ENCODE measurements around the gene CHST14.

CHST14 gene

DNA sequence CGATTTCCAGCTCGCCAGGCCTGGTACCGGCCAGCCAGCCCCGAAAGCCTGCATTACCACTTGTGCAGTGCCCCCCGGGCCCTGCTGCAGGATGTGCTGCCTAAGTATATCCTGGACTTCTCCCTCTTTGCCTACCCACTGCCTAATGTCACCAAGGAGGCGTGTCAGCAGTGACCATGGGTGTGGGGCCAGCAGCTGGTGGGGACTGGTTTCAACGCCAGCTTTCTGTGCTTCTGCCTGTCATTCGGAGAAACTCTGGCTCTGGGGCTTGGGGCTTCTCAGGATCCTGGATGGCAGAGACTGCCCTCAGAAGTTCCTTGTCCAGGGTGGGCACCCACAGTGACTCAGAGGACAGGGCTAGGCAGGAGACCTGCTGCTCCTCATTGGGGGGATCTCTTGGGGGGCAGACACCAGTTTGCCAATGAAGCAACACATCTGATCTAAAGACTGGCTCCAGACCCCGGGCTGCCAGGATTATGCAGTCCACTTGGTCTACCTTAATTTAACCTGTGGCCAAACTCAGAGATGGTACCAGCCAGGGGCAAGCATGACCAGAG, 1.5 kb downstream of the CHST14 start:
- DNase-seq (ENCODE audit: low read depth) = no peak
- TF ChIP-seq, protein P1, sequence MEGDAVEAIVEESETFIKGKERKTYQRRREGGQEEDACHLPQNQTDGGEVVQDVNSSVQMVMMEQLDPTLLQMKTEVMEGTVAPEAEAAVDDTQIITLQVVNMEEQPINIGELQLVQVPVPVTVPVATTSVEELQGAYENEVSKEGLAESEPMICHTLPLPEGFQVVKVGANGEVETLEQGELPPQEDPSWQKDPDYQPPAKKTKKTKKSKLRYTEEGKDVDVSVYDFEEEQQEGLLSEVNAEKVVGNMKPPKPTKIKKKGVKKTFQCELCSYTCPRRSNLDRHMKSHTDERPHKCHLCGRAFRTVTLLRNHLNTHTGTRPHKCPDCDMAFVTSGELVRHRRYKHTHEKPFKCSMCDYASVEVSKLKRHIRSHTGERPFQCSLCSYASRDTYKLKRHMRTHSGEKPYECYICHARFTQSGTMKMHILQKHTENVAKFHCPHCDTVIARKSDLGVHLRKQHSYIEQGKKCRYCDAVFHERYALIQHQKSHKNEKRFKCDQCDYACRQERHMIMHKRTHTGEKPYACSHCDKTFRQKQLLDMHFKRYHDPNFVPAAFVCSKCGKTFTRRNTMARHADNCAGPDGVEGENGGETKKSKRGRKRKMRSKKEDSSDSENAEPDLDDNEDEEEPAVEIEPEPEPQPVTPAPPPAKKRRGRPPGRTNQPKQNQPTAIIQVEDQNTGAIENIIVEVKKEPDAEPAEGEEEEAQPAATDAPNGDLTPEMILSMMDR (IDR thresholded peaks at IDR 0.05; ENCODE audit: low read depth, low read length, missing control alignments) = no peak
- peak overlapping the region; percentile 67 for H3K4me3 ChIP-seq (ENCODE audit: low read depth, low read length)
- in situ Hi-C loops (cut with HindIII; ENCODE audit: low sequenced_read_pairs) = no loop called here

DNA sequence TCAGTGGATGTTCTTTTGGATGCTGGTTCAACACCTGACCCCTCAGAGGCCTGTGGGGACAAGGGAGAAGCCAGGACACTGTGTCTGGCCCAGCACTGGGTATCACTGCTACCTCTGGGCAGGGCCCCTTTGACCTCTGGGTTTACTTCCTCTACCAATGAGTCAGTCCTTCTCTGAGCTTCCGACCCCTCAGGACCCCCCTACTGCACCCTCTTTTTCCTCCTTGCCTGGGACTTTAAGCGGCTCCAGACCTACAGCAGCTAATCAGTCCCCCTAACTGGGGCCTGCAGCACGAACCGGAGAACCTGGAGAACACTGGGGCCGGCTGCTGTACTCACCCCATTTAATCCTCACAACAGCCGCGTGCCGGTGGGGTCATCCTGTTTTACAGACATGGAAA, 3.8 kb downstream of the CHST14 start:
- no peak overlapping the region for H3K4me3 ChIP-seq (ENCODE audit: low read depth, low read length)
- DNase-seq (ENCODE audit: low read depth) = no peak
- TF ChIP-seq, protein P1 (IDR thresholded peaks at IDR 0.05; ENCODE audit: low read depth, low read length, missing control alignments) = no peak
- in situ Hi-C loops (cut with HindIII; ENCODE audit: low sequenced_read_pairs) = no loop called here

DNA sequence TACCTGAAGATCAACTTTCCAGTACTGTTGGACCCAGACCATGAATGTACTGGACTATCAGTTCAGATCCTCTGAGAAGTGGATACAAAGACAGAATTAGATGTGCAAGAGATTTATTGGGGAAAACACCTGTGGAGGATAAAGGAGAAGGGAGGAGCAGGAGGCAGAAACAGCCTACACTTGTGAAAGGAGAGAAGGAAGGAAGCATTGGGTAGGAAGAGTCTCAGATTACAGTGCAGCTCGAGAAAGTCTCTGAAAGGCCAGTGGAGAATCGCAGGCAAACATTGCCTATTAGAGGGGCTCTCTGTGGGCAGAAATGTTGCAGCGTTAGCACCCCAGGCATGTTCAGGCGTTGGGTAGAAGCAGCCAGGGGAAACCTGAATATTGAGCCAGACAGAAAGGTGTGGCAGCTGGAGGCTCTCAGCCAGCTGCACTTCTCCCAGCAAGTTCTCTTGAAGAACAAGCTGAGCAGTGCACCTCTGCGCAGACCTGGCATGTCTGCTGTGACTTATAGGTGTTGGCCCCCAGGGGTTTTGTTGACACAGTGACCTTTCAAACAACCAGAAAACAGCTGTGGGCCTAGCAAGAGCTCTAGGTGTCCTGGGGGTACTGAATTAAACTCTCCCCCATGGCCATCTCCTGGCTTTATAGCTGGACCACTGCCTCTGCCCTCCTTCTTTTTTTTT, 7.0 kb downstream of the CHST14 start:
- DNase-seq (ENCODE audit: low read depth) = no peak
- in situ Hi-C loops (cut with HindIII; ENCODE audit: low sequenced_read_pairs) = no loop called here
- H3K4me3 ChIP-seq (ENCODE audit: low read depth, low read length) = no peak overlapping the region
- TF ChIP-seq, protein P1 (IDR thresholded peaks at IDR 0.05; ENCODE audit: low read depth, low read length, missing control alignments) = no peak

DNA sequence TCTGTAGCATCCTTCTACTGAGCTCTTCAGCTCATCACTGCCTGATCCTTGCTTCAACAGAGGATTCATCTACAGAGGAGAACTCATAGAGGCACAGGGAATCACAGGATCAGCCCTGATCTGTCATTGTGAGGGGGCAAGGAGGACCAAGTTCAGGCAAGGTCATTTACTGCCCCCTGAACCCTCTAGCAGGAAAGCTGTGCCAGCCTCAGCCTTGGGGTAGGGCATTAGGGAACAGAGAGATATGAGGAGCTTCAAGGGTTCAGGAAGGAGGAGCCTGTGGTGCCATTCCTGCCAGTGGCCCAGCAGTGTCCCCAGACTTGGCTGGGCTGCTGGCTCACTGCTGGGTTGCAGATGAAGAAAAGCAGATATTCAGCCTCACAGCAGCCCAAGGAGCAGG, 8.2 kb downstream of the CHST14 start:
- no peak overlapping the region for H3K4me3 ChIP-seq (ENCODE audit: low read depth, low read length)
- TF ChIP-seq, protein P1 (IDR thresholded peaks at IDR 0.05; ENCODE audit: low read depth, low read length, missing control alignments) = no peak
- in situ Hi-C loops (cut with HindIII; ENCODE audit: low sequenced_read_pairs) = no loop called here
- no peak for DNase-seq (ENCODE audit: low read depth)

DNA sequence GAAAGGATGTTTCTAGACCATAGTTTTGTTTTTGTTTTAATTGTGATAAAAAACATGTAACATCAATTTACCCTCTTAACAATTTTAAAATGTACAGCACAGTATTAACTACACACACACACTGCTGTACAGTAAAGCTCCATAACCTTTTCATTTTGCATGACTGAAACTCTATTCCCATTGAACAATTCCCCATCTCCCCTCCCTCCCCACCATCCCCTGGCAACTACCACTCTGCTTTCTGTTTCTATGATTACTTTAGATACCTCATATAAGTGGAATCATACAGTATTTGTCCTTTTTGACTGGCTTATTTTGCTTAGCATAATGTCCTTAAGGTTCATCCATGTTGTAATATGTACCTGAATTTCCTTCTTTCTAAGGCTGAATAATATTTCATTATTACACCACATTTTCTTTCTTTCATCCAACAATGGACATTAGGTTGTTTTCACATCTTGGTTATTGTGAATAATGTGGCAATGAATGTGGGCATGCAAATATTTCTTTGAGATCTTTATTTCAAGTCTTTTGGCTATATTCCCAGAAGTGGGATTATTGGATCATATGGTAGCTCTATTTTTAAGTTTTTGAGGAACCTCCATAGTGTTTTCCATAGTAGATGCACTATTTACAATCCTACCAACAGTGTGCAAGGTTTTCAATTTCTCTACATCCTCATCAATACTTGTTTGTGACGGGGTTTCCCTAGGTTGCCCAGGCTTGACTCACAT, 10.7 kb downstream of the CHST14 start:
- TF ChIP-seq, protein P1 (IDR thresholded peaks at IDR 0.05; ENCODE audit: low read depth, low read length, missing control alignments) = no peak
- no peak for DNase-seq (ENCODE audit: low read depth)

DNA sequence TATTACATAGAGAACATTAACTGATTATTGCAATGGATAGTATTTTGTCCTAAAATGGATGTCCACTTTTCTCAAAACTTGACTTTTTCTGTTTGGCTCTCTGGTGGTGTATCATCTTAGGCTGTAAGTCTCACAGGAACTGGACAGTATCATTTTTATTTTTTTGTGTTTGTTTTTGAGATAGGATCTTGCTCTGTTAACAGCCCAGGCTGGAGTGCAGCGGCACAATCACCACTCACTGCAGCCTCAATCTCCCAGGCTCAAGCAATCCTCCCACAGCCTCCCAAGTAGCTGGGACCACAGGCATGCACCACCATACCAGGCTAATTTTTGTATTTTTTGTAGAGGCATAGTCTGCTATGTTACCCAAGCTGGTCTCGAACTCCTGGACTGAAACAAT, 13.1 kb downstream of the CHST14 start:
- TF ChIP-seq, protein P1 (IDR thresholded peaks at IDR 0.05; ENCODE audit: low read depth, low read length, missing control alignments) = no peak
- no peak overlapping the region for H3K4me3 ChIP-seq (ENCODE audit: low read depth, low read length)
- DNase-seq (ENCODE audit: low read depth) = no peak
- in situ Hi-C loops (cut with HindIII; ENCODE audit: low sequenced_read_pairs) = no loop called here

More for the DNA sequence above, 10.7 kb downstream of the CHST14 start:
- in situ Hi-C loops (cut with HindIII; ENCODE audit: low sequenced_read_pairs) = no loop called here
- no peak overlapping the region for H3K4me3 ChIP-seq (ENCODE audit: low read depth, low read length)

Data from astrocyte of the cerebellum (primary cell).